Testis (tissue), 3 donors: ENCODE data around the gene AGBL1. TPM values are rescaled to one million over a fixed set of nuclear protein-coding genes. Genes with fewer than 3 reads are reported as not detected.

ENCODE experiments used
- DNase-seq: peaks from one replicate; pipeline ENCODE4 v3.0.0-alpha.2; 2019
- H3K27ac ChIP-seq, 2 donors: fragments of 200-600 bp; sonication (generic); one replicate each; pipeline ENCODE4 v1.5.1; 2019
- H3K27me3 ChIP-seq: fragments of 200-600 bp; sonication (generic); one replicate; pipeline ENCODE4 v1.5.1; 2019
- H3K36me3 ChIP-seq: fragments of 200-600 bp; sonication (generic); one replicate; pipeline ENCODE4 v1.5.1; 2017; ENCODE audit warnings: low read depth; ENCODE audit errors: missing control alignments
- H3K4me1 ChIP-seq: fragments of 200-600 bp; sonication (generic); one replicate; pipeline ENCODE4 v1.5.1; 2019
- H3K4me3 ChIP-seq, 2 donors: fragments of 200-600 bp; sonication (generic); one replicate each; pipeline ENCODE4 v1.5.1; 2017 to 2019
- H3K9me3 ChIP-seq: fragments of 200-600 bp; sonication (generic); one replicate; pipeline ENCODE4 v1.5.1; 2017
- CTCF ChIP-seq, 3 experiments: fragments of 450-650 bp in 2 of 3; fragments of 200-600 bp in 1 of 3; sonication (generic) in 1 of 3; IDR thresholded peaks; one replicate each; pipeline ENCODE4 v1.5.1; 2016 to 2019; ENCODE audit warnings: antibody characterized with exemption in 3 of 3, mild to moderate bottlenecking in 2 of 3, moderate library complexity in 1 of 3
- POLR2A ChIP-seq: fragments of 450-650 bp; IDR thresholded peaks from one replicate; pipeline ENCODE4 v1.6.1; 2017; ENCODE audit warnings: antibody characterized with exemption, mild to moderate bottlenecking, moderate library complexity
- WGBS, 2 donors: methylation state at CpG; one replicate each; pipeline ENCODE4 v1.1.5; 2018; 5-methylcytosine and 5-hydroxymethylcytosine counted together
- intact Hi-C: fragments of 100-400 bp; cut with DNase I; formaldehyde crosslinking; loops from one replicate; pipeline ENCODE4 v1.15.1; 2023; ENCODE audit warnings: low total_unique reads
- polyA plus RNA-seq: library from polyadenylated mRNA; stranded (reverse); fragments of 350-450 nt; fragmentation: Illumina TruSeq; extraction: RNeasy Lipid Tissue Mini Kit (QIAGEN cat#74804); gene quantifications from one replicate; pipeline ENCODE4 v1.2.3, GENCODE V29; 2014; ENCODE audit warnings: low read depth, low replicate concordance; ENCODE audit not compliant: insufficient read depth
- total RNA-seq, 2 donors: library from RNA; depleted of rRNA; stranded (reverse); fragments of >200 nt; gene quantifications; one replicate each; pipeline ENCODE4 v1.2.3, GENCODE V29; 2016

Gene AGBL1
- total and polyA plus RNA-seq, 3 donors from 2014 or later, result 0.37 to 0.94 (median 0.70) TPM

GRCh38 chr15:86256628-86257027 lies 177.0 kb downstream of the AGBL1 start:
- intact Hi-C loops, result no loop called here
- Histone ChIP-seq H3K27me3 (no peaks in the 10 kb centered on the region), H3K4me1 (no peaks in the 10 kb centered on the region), H3K36me3 (no peaks in the 10 kb centered on the region), H3K9me3 (no peaks in the 10 kb centered on the region), H3K27ac (no peak overlapping the region), H3K4me3 (no peak overlapping the region)
- WGBS, 2 donors, result 81 to 86% methylated on average over 6 of the region's 6 CpGs
- DNase-seq, result no peak
- TF ChIP-seq POLR2A (no peak), CTCF (IDR thresholded peaks at IDR 0.05) (no peak)

GRCh38 chr15:86259589-86259988 lies 179.9 kb downstream of the AGBL1 start:
- H3K4me3 ChIP-seq, result no peak overlapping the region
- WGBS, 2 donors, result 57 to 69% methylated on average over 5 of the region's 5 CpGs

GRCh38 chr15:86263230-86263629 lies 183.6 kb downstream of the AGBL1 start:
- H3K27ac ChIP-seq, result no peak overlapping the region
- DNase-seq, result no peak
- no peaks in the 10 kb centered on the region for H3K4me1 ChIP-seq
- H3K9me3 ChIP-seq, result no peaks in the 10 kb centered on the region
- no peaks in the 10 kb centered on the region for H3K27me3 ChIP-seq
- TF ChIP-seq CTCF (IDR thresholded peaks at IDR 0.05) (no peak), POLR2A (no peak)
- no peaks in the 10 kb centered on the region for H3K36me3 ChIP-seq
- intact Hi-C loops, result no loop called here
- WGBS, 2 donors, result 85 to 96% methylated on average over 2 of the region's 2 CpGs
- H3K4me3 ChIP-seq, result no peak overlapping the region

More at GRCh38 chr15:86259589-86259988, 179.9 kb downstream of the AGBL1 start:
- H3K9me3 ChIP-seq, result no peaks in the 10 kb centered on the region
- no peaks in the 10 kb centered on the region for H3K27me3 ChIP-seq
- H3K36me3 ChIP-seq, result no peaks in the 10 kb centered on the region
- intact Hi-C loops, result no loop called here
- no peak overlapping the region for H3K27ac ChIP-seq
- DNase-seq, result no peak
- no peaks in the 10 kb centered on the region for H3K4me1 ChIP-seq
- TF ChIP-seq CTCF (IDR thresholded peaks at IDR 0.05) (no peak), POLR2A (no peak)

- Histone ChIP-seq H3K27me3 (no peaks in the 10 kb centered on the region), H3K36me3 (no peaks in the 10 kb centered on the region), H3K9me3 (no peaks in the 10 kb centered on the region), H3K4me1 (no peaks in the 10 kb centered on the region), H3K27ac (no peak overlapping the region), H3K4me3 (no peak overlapping the region)
- intact Hi-C loops, result no loop called here
- 80% methylated on average over 6 of the region's 6 CpGs for WGBS, 2 donors
- TF ChIP-seq CTCF (IDR thresholded peaks at IDR 0.05), result no peak
- no peak for TF ChIP-seq POLR2A
- no peak for DNase-seq
Measured at GRCh38 chr15:86266896-86267484, 187.3 kb downstream of the AGBL1 start.

GRCh38 chr15:86267892-86268291 lies 188.2 kb downstream of the AGBL1 start:
- no peak for DNase-seq
- Histone ChIP-seq H3K27ac (no peak overlapping the region), H3K9me3 (no peaks in the 10 kb centered on the region), H3K4me1 (no peaks in the 10 kb centered on the region), H3K36me3 (no peaks in the 10 kb centered on the region), H3K27me3 (no peaks in the 10 kb centered on the region), H3K4me3 (no peak overlapping the region)
- 85 to 91% methylated on average over 4 of the region's 4 CpGs for WGBS, 2 donors
- TF ChIP-seq POLR2A, result no peak
- TF ChIP-seq CTCF (IDR thresholded peaks at IDR 0.05), result no peak
- intact Hi-C loops, result no loop called here
